NCI-H1048 (cell line): ENCODE data around the gene PKN2.
"Not testable (repeated sequence)": the region's sequence is repeated elsewhere in the genome, so short reads cannot be mapped to it uniquely, and the experiment has no call there.

Experiments
- DNase-seq: peaks from one replicate; lab custom pipeline; 2025; lab: John Stamatoyannopoulos, UW

Gene PKN2

GRCh38 chr1:88791192-88791591, 107.1 kb downstream of the PKN2 start:
- DNase-seq: no peak

- no peak for DNase-seq
Measured at GRCh38 chr1:88799491-88799890, 115.4 kb downstream of the PKN2 start.

- no peak for DNase-seq
Measured at GRCh38 chr1:88800382-88801051, 116.4 kb downstream of the PKN2 start.

- no peak for DNase-seq
Measured at GRCh38 chr1:88801575-88802208, 117.6 kb downstream of the PKN2 start.

GRCh38 chr1:88802404-88802803, 118.3 kb downstream of the PKN2 start:
- no peak for DNase-seq

GRCh38 chr1:88802950-88803349, 118.9 kb downstream of the PKN2 start:
- no peak for DNase-seq

GRCh38 chr1:88803444-88803843, 119.4 kb downstream of the PKN2 start:
- DNase-seq: no peak

GRCh38 chr1:88812366-88812765, 128.3 kb downstream of the PKN2 start:
- no peak for DNase-seq

GRCh38 chr1:88813471-88813870, 129.4 kb downstream of the PKN2 start:
- DNase-seq: no peak

- DNase-seq: not testable (repeated sequence)
Measured at GRCh38 chr1:88819642-88820041, 135.6 kb downstream of the PKN2 start.

- no peak for DNase-seq
Measured at GRCh38 chr1:88825721-88826120, 141.6 kb downstream of the PKN2 start.

- DNase-seq: no peak
Measured at GRCh38 chr1:88847643-88848042, 163.6 kb downstream of the PKN2 start.

GRCh38 chr1:88851303-88852063, 167.4 kb downstream of the PKN2 start:
- no peak for DNase-seq

- no peak for DNase-seq
Measured at GRCh38 chr1:88867743-88868521, 183.9 kb downstream of the PKN2 start.

GRCh38 chr1:88869644-88870043, 185.6 kb downstream of the PKN2 start:
- DNase-seq: not testable (repeated sequence)

GRCh38 chr1:88873737-88874349, 189.8 kb downstream of the PKN2 start:
- DNase-seq: no peak

GRCh38 chr1:88875595-88875994, 191.5 kb downstream of the PKN2 start:
- DNase-seq: no peak

- no peak for DNase-seq
Measured at GRCh38 chr1:88876573-88877365, 192.7 kb downstream of the PKN2 start.

GRCh38 chr1:88877382-88877825, 193.3 kb downstream of the PKN2 start:
- no peak for DNase-seq

- DNase-seq: no peak
Measured at GRCh38 chr1:88877911-88878310, 193.8 kb downstream of the PKN2 start.

GRCh38 chr1:88878731-88879130, 194.7 kb downstream of the PKN2 start:
- DNase-seq: no peak
